Sciatic nerve (tissue), 2 donors: ENCODE results near the gene CKB. TPM values are rescaled to one million over a fixed set of nuclear protein-coding genes. Genes with fewer than 3 reads are reported as not detected.

ENCODE experiments used
- ATAC-seq: fragments of 200-7000 bp; cut with Tn5 transposase; one replicate; pipeline ENCODE4 v1.9.1; 2020; ENCODE audit warnings: mild to moderate bottlenecking, moderate library complexity
- DNase-seq: peaks from one replicate; pipeline ENCODE4 v3.0.0-alpha.2; 2020; ENCODE audit warnings: low spot score
- intact Hi-C: fragments of 100-400 bp; cut with DNase I; formaldehyde crosslinking; loops from one replicate; pipeline ENCODE4 v1.14.2; 2022
- total RNA-seq: library from RNA; stranded (reverse); fragmentation: NEBNext Ultra II Directional; extraction: Animal tissue kit (Norgen Biotek cat#: 25700); gene quantifications from one replicate; pipeline ENCODE4 v1.2.1, GENCODE V29; 2021
- donor health status: DM: no; HTN: no; CAD: no.
- donor health status: DM: no; HTN: no; CAD: no.

CKB gene
- total RNA-seq, 1 donor from 2014 or later: 69.1 TPM

GRCh38 chr14:103551338-103551762, 28.7 kb upstream of the CKB start:
- DNase-seq (peak; percentile 76), ATAC-seq (peak; percentile 61)
- intact Hi-C loops: loop anchor here (10.0 kb wide), 1 partner anchor 947 kb away; no protein-coding TSS in a partner anchor

DNA sequence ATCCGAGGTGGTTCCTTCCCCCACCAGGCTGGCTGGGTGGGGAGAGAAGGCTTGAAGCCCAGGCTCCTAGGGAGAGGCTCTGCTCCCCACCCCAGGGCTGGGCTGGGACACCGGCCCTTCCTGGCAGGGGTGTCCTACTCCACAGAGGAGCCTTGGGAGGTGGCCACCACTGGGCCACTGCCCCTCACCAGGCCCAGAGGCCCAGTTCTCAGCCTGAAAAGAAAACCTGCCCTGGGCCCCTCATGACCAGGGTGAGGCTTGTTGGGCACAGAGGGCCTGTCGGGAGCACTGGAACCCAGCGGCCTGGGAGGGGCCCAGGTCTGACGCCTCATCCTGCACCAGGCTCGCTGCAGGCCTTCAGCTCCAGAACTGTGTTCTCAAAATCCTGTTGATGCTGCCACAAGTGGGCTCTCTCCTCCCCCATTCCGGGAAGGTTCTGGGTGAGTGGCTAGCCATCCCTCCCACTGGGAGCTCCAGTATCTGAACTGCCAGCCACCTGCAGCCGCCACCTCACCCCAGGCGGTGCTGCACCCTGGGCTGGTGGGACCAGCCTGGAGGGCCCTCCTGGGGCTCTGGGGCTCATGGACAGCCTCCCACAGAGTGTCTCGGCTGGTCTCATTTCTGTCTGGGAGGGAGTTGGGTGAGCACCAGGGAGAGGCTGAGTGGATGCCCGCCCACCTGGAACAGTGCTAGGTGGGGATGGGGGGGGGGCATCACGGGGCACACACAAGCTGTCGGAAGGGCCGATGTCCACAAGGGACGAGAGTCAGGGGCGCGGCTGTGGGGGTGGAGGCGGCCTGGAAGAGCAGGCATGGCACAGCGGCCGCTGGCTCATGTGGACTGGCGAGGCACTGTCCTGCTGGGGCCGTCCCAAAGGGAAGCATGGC, 28.1 kb upstream of the CKB start:
- intact Hi-C loops: loop anchor here (10.0 kb wide), 1 partner anchor 946 kb away; no protein-coding TSS in a partner anchor
- no peak for DNase-seq
- ATAC-seq: peak; percentile 36

- intact Hi-C loops: loop anchor here (5.0 to 10.0 kb wide), 3 partner anchors 47 to 1392 kb away; no protein-coding TSS in a partner anchor
- peak; percentile 67 for DNase-seq
- peak; percentile 2 for ATAC-seq
Observed at GRCh38 chr14:103549361-103550311, 27.0 kb upstream of the CKB start.

GRCh38 chr14:103548463-103549351, 26.1 kb upstream of the CKB start:
- no peak for ATAC-seq
- DNase-seq: no peak

DNA sequence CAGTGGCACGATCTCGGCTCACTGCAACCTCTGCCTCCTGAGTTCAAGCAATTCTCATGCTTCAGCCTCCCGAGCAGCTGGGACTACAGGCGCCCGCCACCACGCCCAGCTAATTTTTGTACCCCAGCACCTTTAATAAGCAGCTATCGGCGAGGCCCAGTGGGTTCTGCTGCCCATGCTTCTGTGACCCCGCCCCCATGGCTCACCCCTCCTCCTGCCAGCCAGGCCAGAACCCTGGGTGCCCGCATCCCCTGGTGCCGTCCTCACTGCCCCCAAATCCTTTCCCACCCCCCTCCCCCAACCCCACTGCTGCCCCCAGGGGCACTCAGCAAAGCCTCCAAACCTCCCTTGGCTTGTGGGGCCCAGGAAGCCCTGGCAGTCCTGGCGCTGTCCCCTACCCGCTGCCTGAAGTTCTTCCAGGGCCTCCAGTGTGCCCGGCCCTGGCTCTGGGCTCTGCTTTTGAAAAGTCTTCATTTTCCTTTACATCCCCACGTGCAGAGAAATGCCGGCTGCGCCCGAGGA, 25.4 kb upstream of the CKB start:
- ATAC-seq (no peak), DNase-seq (no peak)
- intact Hi-C loops: loop anchor here (2.0 to 5.0 kb wide), 3 partner anchors 29 to 1391 kb away; no protein-coding TSS in a partner anchor

More at GRCh38 chr14:103548463-103549351, 26.1 kb upstream of the CKB start:
- intact Hi-C loops: loop anchor here (5.0 kb wide), 2 partner anchors 46 to 1391 kb away; no protein-coding TSS in a partner anchor

- DNase-seq (no peak), ATAC-seq (no peak)
- intact Hi-C loops: loop anchor here (2.0 to 5.0 kb wide), 3 partner anchors 29 to 1390 kb away; no protein-coding TSS in a partner anchor
Observed at GRCh38 chr14:103547455-103547940, 24.9 kb upstream of the CKB start.

DNA sequence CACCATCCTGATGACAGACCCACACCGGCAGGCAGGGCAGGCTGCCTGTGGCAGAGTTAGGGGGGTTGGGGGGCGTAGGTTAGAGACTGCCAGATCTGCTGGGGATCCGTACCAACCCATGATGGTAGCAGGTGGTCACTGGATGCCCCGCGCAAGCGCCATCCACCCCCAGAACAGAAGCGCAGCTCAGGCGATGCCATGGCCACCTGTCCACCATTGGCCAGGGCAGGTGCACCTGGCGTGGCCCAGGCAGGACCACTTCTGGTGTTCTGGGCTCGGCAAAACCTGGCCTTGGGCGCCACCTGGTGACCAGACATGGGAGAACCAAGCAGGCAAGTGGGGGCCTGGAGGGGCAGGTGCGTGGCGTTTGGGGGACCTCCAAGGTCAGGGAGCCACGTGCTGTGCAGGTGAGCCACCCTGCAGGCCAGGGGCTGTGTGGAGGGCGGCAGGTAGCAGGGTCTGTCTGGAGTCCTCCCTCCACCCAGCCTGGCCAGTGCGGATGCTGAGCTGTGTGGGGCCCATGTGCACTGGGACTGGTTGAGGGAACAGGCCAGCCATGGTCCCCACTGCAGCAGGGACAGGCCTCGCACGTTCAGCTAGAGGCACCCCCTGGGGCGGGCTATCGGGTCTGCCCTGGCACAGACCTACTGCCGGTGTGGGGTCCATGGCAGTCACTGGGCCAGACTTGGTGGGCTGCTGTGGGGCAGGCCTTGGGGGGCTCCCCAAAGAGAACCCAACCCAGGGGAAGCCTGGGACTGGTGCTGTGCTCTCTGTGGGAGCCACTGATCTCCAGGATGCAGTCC, 24.2 kb upstream of the CKB start:
- intact Hi-C loops: loop anchor here (2.0 to 5.0 kb wide), 3 partner anchors 28 to 1390 kb away; no protein-coding TSS in a partner anchor
- DNase-seq (peak; percentile 88), ATAC-seq (peak; percentile 19)

- intact Hi-C loops: loop anchor here (2.0 to 5.0 kb wide), 3 partner anchors 27 to 1389 kb away; no protein-coding TSS in a partner anchor
- ATAC-seq: no peak
- peak; percentile 64 for DNase-seq
Observed at GRCh38 chr14:103545915-103546651, 23.5 kb upstream of the CKB start.

- ATAC-seq: no peak
- peak; percentile 57 for DNase-seq
- intact Hi-C loops: loop anchor here (5.0 kb wide), 2 partner anchors 43 to 1388 kb away; no protein-coding TSS in a partner anchor
Observed at GRCh38 chr14:103545219-103545914, 22.7 kb upstream of the CKB start.

- peak; percentile 78 for DNase-seq
- intact Hi-C loops: loop anchor here (5.0 kb wide), 2 partner anchors 42 to 1387 kb away; no protein-coding TSS in a partner anchor
- ATAC-seq: peak; percentile 55
Observed at GRCh38 chr14:103544388-103545218, 22.0 kb upstream of the CKB start.

GRCh38 chr14:103543721-103544387, 21.2 kb upstream of the CKB start:
- DNase-seq (peak; percentile 73), ATAC-seq (peak; percentile 14)
- intact Hi-C loops: no loop called here

DNA sequence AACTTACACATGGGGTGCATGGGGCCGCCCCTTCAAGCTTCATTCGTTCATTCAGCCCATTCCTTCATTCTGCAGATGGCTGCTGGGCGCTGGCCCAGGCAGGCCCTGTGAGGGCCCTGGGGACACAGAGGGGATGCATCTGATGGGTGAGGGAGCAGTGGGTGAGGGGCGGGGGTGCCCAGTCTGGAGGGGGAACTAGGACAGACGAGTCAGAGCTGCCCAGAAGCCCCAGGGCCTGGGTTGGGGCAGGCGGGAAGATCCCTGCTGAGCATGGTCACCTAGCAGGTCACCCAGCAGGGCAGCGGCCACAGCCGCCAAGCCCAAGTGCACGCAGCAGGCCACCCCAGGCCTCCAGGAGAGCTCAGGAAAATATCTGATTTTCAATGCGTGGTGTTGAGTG, 20.5 kb upstream of the CKB start:
- ATAC-seq (no peak), DNase-seq (peak; percentile 59)
- intact Hi-C loops: no loop called here

DNA sequence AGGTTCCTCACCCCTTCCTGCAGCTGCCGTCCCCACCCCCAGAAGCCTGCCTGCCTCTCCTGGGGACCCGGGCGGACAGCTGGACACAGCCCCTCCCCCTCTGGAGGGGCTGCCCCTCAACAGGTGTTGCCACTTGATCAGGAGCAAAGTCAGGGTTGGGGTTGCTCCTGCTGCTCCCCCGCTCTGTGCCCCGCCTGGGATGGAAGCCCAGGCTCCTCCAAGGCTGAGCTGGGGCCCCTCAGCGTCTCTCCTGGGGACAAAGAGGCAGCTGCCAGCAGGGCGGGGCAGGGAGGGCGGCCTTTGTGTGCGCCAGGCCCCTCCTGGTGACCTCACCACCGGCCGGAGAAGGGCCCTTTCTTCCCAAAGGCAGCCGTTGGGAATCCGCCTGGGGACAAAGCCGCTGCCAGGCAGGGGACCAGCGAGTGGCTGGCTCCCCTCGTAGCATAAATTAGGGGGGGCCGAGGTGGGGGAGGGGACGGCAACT, 20.0 kb upstream of the CKB start:
- DNase-seq (peak; percentile 82), ATAC-seq (peak; percentile 38)
- intact Hi-C loops: no loop called here
